ENCODE measurements around the gene TYRO3. TPM values are rescaled to one million over a fixed set of nuclear protein-coding genes. Genes with fewer than 3 reads are reported as not detected.

The TYRO3 gene
- total RNA-seq, 1 experiment from 2014 or later = 0.37 TPM

GRCh38 chr15:41609123-41609522, 50.1 kb downstream of the TYRO3 start:
- H3K79me2 ChIP-seq (ENCODE audit: low read length) = no peaks in the 10 kb centered on the region
- no peak overlapping the region for H3K27ac ChIP-seq (ENCODE audit: low read length)
- no peaks in the 10 kb centered on the region for H3K27me3 ChIP-seq (ENCODE audit: low read length)
- no peaks in the 10 kb centered on the region for H4K20me1 ChIP-seq (ENCODE audit: insufficient read depth, low read depth, low read length)
- H3K4me2 ChIP-seq (ENCODE audit: low read depth, low read length, poor library complexity, severe bottlenecking) = no peak overlapping the region
- H3K4me1 ChIP-seq (ENCODE audit: low read length) = peaks cover 13% of the 10 kb centered on the region
- no peak for DNase-seq
- H3K9ac ChIP-seq (ENCODE audit: low read length) = no peak overlapping the region
- no peak overlapping the region for H2AFZ ChIP-seq (ENCODE audit: low read length)
- no peaks in the 10 kb centered on the region for H3K36me3 ChIP-seq (ENCODE audit: insufficient read depth, low read length)
- no peak overlapping the region for H3K4me3 ChIP-seq (ENCODE audit: low read length)
- no peaks in the 10 kb centered on the region for H3K9me3 ChIP-seq (ENCODE audit: low read length)
- H3K9me2 ChIP-seq (replicated peaks; ENCODE audit: insufficient read depth, low read length) = no peaks in the 10 kb centered on the region

GRCh38 chr15:41610048-41610447, 51.0 kb downstream of the TYRO3 start:
- Histone ChIP-seq H3K4me1 (ENCODE audit: low read length) (peaks cover 4% of the 10 kb centered on the region; the same call in 1 of the 2 replicates), H3K36me3 (ENCODE audit: insufficient read depth, low read length) (no peaks in the 10 kb centered on the region), H3K27me3 (ENCODE audit: low read length) (no peaks in the 10 kb centered on the region), H3K4me2 (ENCODE audit: low read depth, low read length, poor library complexity, severe bottlenecking) (peak overlapping the region; percentile 36), H3K27ac (ENCODE audit: low read length) (no peak overlapping the region), H4K20me1 (ENCODE audit: insufficient read depth, low read depth, low read length) (no peaks in the 10 kb centered on the region), H3K79me2 (ENCODE audit: low read length) (no peaks in the 10 kb centered on the region), H2AFZ (ENCODE audit: low read length) (0 out of 2 replicates have a peak overlapping the region, but pooled peaks have one; percentile 83), H3K9ac (ENCODE audit: low read length) (0 out of 2 replicates have a peak overlapping the region, but pooled peaks have one; percentile 2), H3K4me3 (ENCODE audit: low read length) (no peak overlapping the region), H3K9me2 (replicated peaks; ENCODE audit: insufficient read depth, low read length) (no peaks in the 10 kb centered on the region), H3K9me3 (ENCODE audit: low read length) (no peaks in the 10 kb centered on the region)
- no peak for DNase-seq

GRCh38 chr15:41620536-41621199, 61.7 kb downstream of the TYRO3 start:
- Histone ChIP-seq H3K9me3 (ENCODE audit: low read length) (no peaks in the 10 kb centered on the region), H3K27me3 (ENCODE audit: low read length) (no peaks in the 10 kb centered on the region), H3K9ac (ENCODE audit: low read length) (no peak overlapping the region), H3K4me2 (ENCODE audit: low read depth, low read length, poor library complexity, severe bottlenecking) (no peak overlapping the region), H3K79me2 (ENCODE audit: low read length) (no peaks in the 10 kb centered on the region), H4K20me1 (ENCODE audit: insufficient read depth, low read depth, low read length) (no peaks in the 10 kb centered on the region), H3K9me2 (replicated peaks; ENCODE audit: insufficient read depth, low read length) (no peaks in the 10 kb centered on the region), H2AFZ (ENCODE audit: low read length) (no peak overlapping the region), H3K27ac (ENCODE audit: low read length) (no peak overlapping the region), H3K4me1 (ENCODE audit: low read length) (peaks cover 7% of the 10 kb centered on the region; the same call in 1 of the 2 replicates), H3K4me3 (ENCODE audit: low read length) (no peak overlapping the region), H3K36me3 (ENCODE audit: insufficient read depth, low read length) (no peaks in the 10 kb centered on the region)
- DNase-seq = peak; percentile 46

- no peaks in the 10 kb centered on the region for H3K36me3 ChIP-seq (ENCODE audit: insufficient read depth, low read length)
- H3K4me1 ChIP-seq (ENCODE audit: low read length) = peaks cover 7% of the 10 kb centered on the region; the same call in 1 of the 2 replicates
- no peak overlapping the region for H3K4me3 ChIP-seq (ENCODE audit: low read length)
- no peaks in the 10 kb centered on the region for H3K79me2 ChIP-seq (ENCODE audit: low read length)
- H3K4me2 ChIP-seq (ENCODE audit: low read depth, low read length, poor library complexity, severe bottlenecking) = no peak overlapping the region
- H4K20me1 ChIP-seq (ENCODE audit: insufficient read depth, low read depth, low read length) = no peaks in the 10 kb centered on the region
- H3K27ac ChIP-seq (ENCODE audit: low read length) = no peak overlapping the region
- DNase-seq = no peak
- no peaks in the 10 kb centered on the region for H3K9me3 ChIP-seq (ENCODE audit: low read length)
- no peak overlapping the region for H2AFZ ChIP-seq (ENCODE audit: low read length)
- H3K9ac ChIP-seq (ENCODE audit: low read length) = no peak overlapping the region
- no peaks in the 10 kb centered on the region for H3K9me2 ChIP-seq (replicated peaks; ENCODE audit: insufficient read depth, low read length)
- H3K27me3 ChIP-seq (ENCODE audit: low read length) = no peaks in the 10 kb centered on the region
These were observed 62.5 kb downstream of the TYRO3 start for GRCh38 chr15:41621200-41622193.

- no peak overlapping the region for H3K27ac ChIP-seq (ENCODE audit: low read length)
- no peak overlapping the region for H2AFZ ChIP-seq (ENCODE audit: low read length)
- H3K9me2 ChIP-seq (replicated peaks; ENCODE audit: insufficient read depth, low read length) = no peaks in the 10 kb centered on the region
- no peaks in the 10 kb centered on the region for H4K20me1 ChIP-seq (ENCODE audit: insufficient read depth, low read depth, low read length)
- H3K4me2 ChIP-seq (ENCODE audit: low read depth, low read length, poor library complexity, severe bottlenecking) = no peak overlapping the region
- no peaks in the 10 kb centered on the region for H3K79me2 ChIP-seq (ENCODE audit: low read length)
- no peaks in the 10 kb centered on the region for H3K27me3 ChIP-seq (ENCODE audit: low read length)
- peaks cover 7% of the 10 kb centered on the region; the same call in 1 of the 2 replicates for H3K4me1 ChIP-seq (ENCODE audit: low read length)
- DNase-seq = no peak
- no peak overlapping the region for H3K4me3 ChIP-seq (ENCODE audit: low read length)
- no peaks in the 10 kb centered on the region for H3K36me3 ChIP-seq (ENCODE audit: insufficient read depth, low read length)
- H3K9ac ChIP-seq (ENCODE audit: low read length) = no peak overlapping the region
- H3K9me3 ChIP-seq (ENCODE audit: low read length) = no peaks in the 10 kb centered on the region
These were observed 63.9 kb downstream of the TYRO3 start for GRCh38 chr15:41622901-41623300.

GRCh38 chr15:41627203-41627602, 68.2 kb downstream of the TYRO3 start:
- Histone ChIP-seq H3K9me3 (ENCODE audit: low read length) (no peaks in the 10 kb centered on the region), H3K36me3 (ENCODE audit: insufficient read depth, low read length) (no peaks in the 10 kb centered on the region), H3K79me2 (ENCODE audit: low read length) (no peaks in the 10 kb centered on the region), H3K27me3 (ENCODE audit: low read length) (no peaks in the 10 kb centered on the region), H2AFZ (ENCODE audit: low read length) (no peak overlapping the region), H3K4me3 (ENCODE audit: low read length) (no peak overlapping the region), H3K27ac (ENCODE audit: low read length) (no peak overlapping the region), H3K4me2 (ENCODE audit: low read depth, low read length, poor library complexity, severe bottlenecking) (no peak overlapping the region), H3K9me2 (replicated peaks; ENCODE audit: insufficient read depth, low read length) (no peaks in the 10 kb centered on the region), H3K9ac (ENCODE audit: low read length) (no peak overlapping the region), H3K4me1 (ENCODE audit: low read length) (peaks cover 9% of the 10 kb centered on the region), H4K20me1 (ENCODE audit: insufficient read depth, low read depth, low read length) (no peaks in the 10 kb centered on the region)
- DNase-seq = no peak

GRCh38 chr15:41629463-41629862, 70.5 kb downstream of the TYRO3 start:
- H2AFZ ChIP-seq (ENCODE audit: low read length) = no peak overlapping the region
- DNase-seq = no peak

GRCh38 chr15:41629883-41630282, 70.9 kb downstream of the TYRO3 start:
- H4K20me1 ChIP-seq (ENCODE audit: insufficient read depth, low read depth, low read length) = no peaks in the 10 kb centered on the region
- peaks cover 27% of the 10 kb centered on the region for H3K4me1 ChIP-seq (ENCODE audit: low read length)
- H3K36me3 ChIP-seq (ENCODE audit: insufficient read depth, low read length) = no peaks in the 10 kb centered on the region
- no peak overlapping the region for H3K4me2 ChIP-seq (ENCODE audit: low read depth, low read length, poor library complexity, severe bottlenecking)
- no peak for DNase-seq
- H3K9me2 ChIP-seq (replicated peaks; ENCODE audit: insufficient read depth, low read length) = no peaks in the 10 kb centered on the region
- H3K27ac ChIP-seq (ENCODE audit: low read length) = no peak overlapping the region
- H2AFZ ChIP-seq (ENCODE audit: low read length) = no peak overlapping the region
- H3K4me3 ChIP-seq (ENCODE audit: low read length) = no peak overlapping the region
- H3K79me2 ChIP-seq (ENCODE audit: low read length) = no peaks in the 10 kb centered on the region
- no peaks in the 10 kb centered on the region for H3K27me3 ChIP-seq (ENCODE audit: low read length)
- no peaks in the 10 kb centered on the region for H3K9me3 ChIP-seq (ENCODE audit: low read length)
- H3K9ac ChIP-seq (ENCODE audit: low read length) = no peak overlapping the region

More at GRCh38 chr15:41629463-41629862, 70.5 kb downstream of the TYRO3 start:
- H3K4me1 ChIP-seq (ENCODE audit: low read length) = peaks cover 23% of the 10 kb centered on the region
- no peak overlapping the region for H3K9ac ChIP-seq (ENCODE audit: low read length)
- no peak overlapping the region for H3K4me2 ChIP-seq (ENCODE audit: low read depth, low read length, poor library complexity, severe bottlenecking)
- H3K9me3 ChIP-seq (ENCODE audit: low read length) = no peaks in the 10 kb centered on the region
- no peaks in the 10 kb centered on the region for H3K36me3 ChIP-seq (ENCODE audit: insufficient read depth, low read length)
- H3K27me3 ChIP-seq (ENCODE audit: low read length) = no peaks in the 10 kb centered on the region
- no peak overlapping the region for H3K27ac ChIP-seq (ENCODE audit: low read length)
- no peak overlapping the region for H3K4me3 ChIP-seq (ENCODE audit: low read length)
- no peaks in the 10 kb centered on the region for H4K20me1 ChIP-seq (ENCODE audit: insufficient read depth, low read depth, low read length)
- no peaks in the 10 kb centered on the region for H3K9me2 ChIP-seq (replicated peaks; ENCODE audit: insufficient read depth, low read length)
- H3K79me2 ChIP-seq (ENCODE audit: low read length) = no peaks in the 10 kb centered on the region
